Neutrophil (primary cell): ENCODE measurements around the gene CD81.

Experiments used
- H3K27ac ChIP-seq: fragments of 200-600 bp; sonication (generic); 2 replicates; pipeline ENCODE4 v1.5.1; 2016; ENCODE audit warnings: mild to moderate bottlenecking, moderate library complexity
- H3K27me3 ChIP-seq: fragments of 200-600 bp; sonication (generic); 2 replicates; pipeline ENCODE4 v1.6.0; 2016; ENCODE audit warnings: mild to moderate bottlenecking
- H3K36me3 ChIP-seq: fragments of 200-600 bp; sonication (generic); 2 replicates; pipeline ENCODE4 v1.5.1; 2017
- H3K4me1 ChIP-seq, 2 experiments: fragments of 200-600 bp in 1 of 2; sonication (generic) in 1 of 2; 1 replicate in 1 of 2; 2 replicates in 1 of 2; pipeline versions ENCODE4 v1.5.1 to v1.6.1; 2013 to 2016; ENCODE audit warnings: low read depth in 1 of 2, low read length in 1 of 2, mild to moderate bottlenecking in 1 of 2, moderate library complexity in 1 of 2; ENCODE audit not compliant: control insufficient read depth in 1 of 2, insufficient read depth in 1 of 2
- H3K4me3 ChIP-seq, 2 experiments: fragments of 200-600 bp in 1 of 2; sonication (generic) in 1 of 2; 1 replicate in 1 of 2; 2 replicates in 1 of 2; pipeline ENCODE4 v1.5.1; 2013 to 2016; ENCODE audit warnings: low read depth in 1 of 2, low read length in 1 of 2, mild to moderate bottlenecking in 1 of 2, moderate library complexity in 1 of 2
- H3K9me3 ChIP-seq: fragments of 200-600 bp; sonication (generic); 2 replicates; pipeline ENCODE4 v1.5.1; 2016
- CTCF ChIP-seq: fragments of 200-600 bp; sonication (generic); IDR thresholded peaks from 2 replicates; pipeline ENCODE4 v1.5.1; 2016; ENCODE audit warnings: antibody characterized with exemption

The CD81 gene

GRCh38 chr11:2374456-2375201 is 2.5 kb upstream of the CD81 start:
- Histone ChIP-seq H3K36me3 (no peaks in the 10 kb centered on the region), H3K4me1 (peaks cover 6 to 9% of the 10 kb centered on the region in 2 experiments), H3K27ac (no peak overlapping the region), H3K9me3 (no peaks in the 10 kb centered on the region), H3K4me3 (no peak overlapping the region), H3K27me3 (peaks cover 41% of the 10 kb centered on the region)
- no peak for TF ChIP-seq CTCF

- Histone ChIP-seq H3K4me3 (no peak overlapping the region), H3K36me3 (no peaks in the 10 kb centered on the region), H3K27ac (no peak overlapping the region), H3K4me1 (peaks cover 6 to 9% of the 10 kb centered on the region in 2 experiments), H3K27me3 (peaks cover 46% of the 10 kb centered on the region), H3K9me3 (no peaks in the 10 kb centered on the region)
- TF ChIP-seq CTCF = no peak
Measured at GRCh38 chr11:2375341-2375853, 1.7 kb upstream of the CD81 start.

GRCh38 chr11:2375964-2376551 is 1.1 kb upstream of the CD81 start:
- no peaks in the 10 kb centered on the region for H3K36me3 ChIP-seq
- peaks cover 6 to 9% of the 10 kb centered on the region in 2 experiments for H3K4me1 ChIP-seq
- TF ChIP-seq CTCF = no peak
- peaks cover 53% of the 10 kb centered on the region for H3K27me3 ChIP-seq
- no peak overlapping the region for H3K4me3 ChIP-seq
- H3K9me3 ChIP-seq = no peaks in the 10 kb centered on the region
- H3K27ac ChIP-seq = no peak overlapping the region

GRCh38 chr11:2377511-2378443 is 667 bp downstream of the CD81 start:
- TF ChIP-seq CTCF = no peak
- no peaks in the 10 kb centered on the region for H3K9me3 ChIP-seq
- peaks cover 54% of the 10 kb centered on the region for H3K27me3 ChIP-seq
- H3K4me3 ChIP-seq = peak overlapping the region; percentile 25 to 40
- H3K4me1 ChIP-seq = peaks cover 6 to 9% of the 10 kb centered on the region in 2 experiments
- no peak overlapping the region for H3K27ac ChIP-seq
- no peaks in the 10 kb centered on the region for H3K36me3 ChIP-seq

GRCh38 chr11:2378527-2379210 is 1.6 kb downstream of the CD81 start:
- no peaks in the 10 kb centered on the region for H3K9me3 ChIP-seq
- no peaks in the 10 kb centered on the region for H3K36me3 ChIP-seq
- no peak overlapping the region for H3K4me3 ChIP-seq
- TF ChIP-seq CTCF = no peak
- H3K4me1 ChIP-seq = peaks cover 6 to 9% of the 10 kb centered on the region in 2 experiments
- H3K27me3 ChIP-seq = peaks cover 54% of the 10 kb centered on the region
- H3K27ac ChIP-seq = no peak overlapping the region
